Endothelial cell of umbilical vein (primary cell): ENCODE results near the gene A1CF.

Experiments used
- POLR2A ChIP-seq: IDR thresholded peaks from 2 replicates; pipeline ENCODE4 v1.6.1; 2012; ENCODE audit warnings: low read depth, mild to moderate bottlenecking, control low read depth, low read length
- POLR2AphosphoS5 ChIP-seq: IDR thresholded peaks from 2 replicates; pipeline ENCODE4 v1.6.1; 2012; ENCODE audit warnings: low read depth, mild to moderate bottlenecking, control low read depth, low read length, moderate library complexity; ENCODE audit not compliant: insufficient read depth
- TF ChIP-seq, protein P1 (sequence below), 2 donors: IDR thresholded peaks; 1 replicate in 1 of 2; 2 replicates in 1 of 2; pipeline ENCODE4 v1.5.1; 2011; ENCODE audit warnings: low read length in 2 of 2, mild to moderate bottlenecking in 2 of 2, moderate library complexity in 2 of 2, control low read depth in 1 of 2, inconsistent platforms in 1 of 2, low read depth in 1 of 2; ENCODE audit not compliant: insufficient read depth in 1 of 2; ENCODE audit errors: extremely low read depth in 1 of 2

GRCh38 chr10:50909334-50910014 lies 24.0 kb upstream of the A1CF start:
- TF ChIP-seq, protein P1, sequence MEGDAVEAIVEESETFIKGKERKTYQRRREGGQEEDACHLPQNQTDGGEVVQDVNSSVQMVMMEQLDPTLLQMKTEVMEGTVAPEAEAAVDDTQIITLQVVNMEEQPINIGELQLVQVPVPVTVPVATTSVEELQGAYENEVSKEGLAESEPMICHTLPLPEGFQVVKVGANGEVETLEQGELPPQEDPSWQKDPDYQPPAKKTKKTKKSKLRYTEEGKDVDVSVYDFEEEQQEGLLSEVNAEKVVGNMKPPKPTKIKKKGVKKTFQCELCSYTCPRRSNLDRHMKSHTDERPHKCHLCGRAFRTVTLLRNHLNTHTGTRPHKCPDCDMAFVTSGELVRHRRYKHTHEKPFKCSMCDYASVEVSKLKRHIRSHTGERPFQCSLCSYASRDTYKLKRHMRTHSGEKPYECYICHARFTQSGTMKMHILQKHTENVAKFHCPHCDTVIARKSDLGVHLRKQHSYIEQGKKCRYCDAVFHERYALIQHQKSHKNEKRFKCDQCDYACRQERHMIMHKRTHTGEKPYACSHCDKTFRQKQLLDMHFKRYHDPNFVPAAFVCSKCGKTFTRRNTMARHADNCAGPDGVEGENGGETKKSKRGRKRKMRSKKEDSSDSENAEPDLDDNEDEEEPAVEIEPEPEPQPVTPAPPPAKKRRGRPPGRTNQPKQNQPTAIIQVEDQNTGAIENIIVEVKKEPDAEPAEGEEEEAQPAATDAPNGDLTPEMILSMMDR (IDR thresholded peaks at IDR 0.05; ENCODE audit: extremely low read depth in 1 of 2, insufficient read depth in 1 of 2, low read depth in 1 of 2, low read length in 2 of 2), result no peak
- TF ChIP-seq POLR2AphosphoS5, result no peak
- TF ChIP-seq POLR2A, result no peak
